CD4-positive, alpha-beta T cell (primary cell): ENCODE measurements around the gene BAG1. TPM values are rescaled to one million over a fixed set of nuclear protein-coding genes. Genes with fewer than 3 reads are reported as not detected.

ENCODE experiments used
- ATAC-seq: fragments of 200-7000 bp; cut with Tn5 transposase; one replicate; pipeline ENCODE4 v1.10.0; 2022; ENCODE audit warnings: mild to moderate bottlenecking; ENCODE audit not compliant: poor library complexity
- CTCF ChIA-PET: fragments of 350-600 bp; sonication (Branson Sonifier 250); formaldehyde crosslinking; loops from one replicate; lab custom pipeline; 2021; ENCODE audit warnings: antibody characterized with exemption, inconsistent platforms; lab: Charles Lee
- POLR2A ChIA-PET: fragments of 350-600 bp; sonication (Branson Sonifier 250); formaldehyde crosslinking; loops from one replicate; lab custom pipeline; 2021; ENCODE audit warnings: antibody characterized with exemption, inconsistent platforms; lab: Charles Lee
- DNase-seq, 14 experiments: peaks; one replicate each; pipeline ENCODE4 v3.0.0-alpha.2; 2013 to 2020; ENCODE audit warnings: mixed read lengths in 2 of 14
- H3K27ac ChIP-seq, 2 donors: one replicate each; pipeline versions ENCODE4 v1.5.1 to v1.7.0; 2013; ENCODE audit warnings: low read length in 2 of 2, low read depth in 1 of 2, mild to moderate bottlenecking in 1 of 2
- H3K27me3 ChIP-seq, 2 experiments: 1 replicate in 1 of 2; 2 replicates in 1 of 2; pipeline versions ENCODE4 v1.6.1 to v1.7.0; 2013; ENCODE audit warnings: low read length in 2 of 2, control low read depth in 1 of 2, mild to moderate bottlenecking in 1 of 2, moderate library complexity in 1 of 2; ENCODE audit not compliant: insufficient read depth in 2 of 2, control insufficient read depth in 1 of 2
- H3K36me3 ChIP-seq: one replicate; pipeline ENCODE4 v1.6.1; 2013; ENCODE audit warnings: low read length, control low read depth; ENCODE audit not compliant: insufficient read depth
- H3K4me1 ChIP-seq: one replicate; pipeline ENCODE4 v1.6.1; 2013; ENCODE audit warnings: low read length, control low read depth; ENCODE audit not compliant: insufficient read depth
- H3K4me3 ChIP-seq: one replicate; pipeline ENCODE4 v1.5.1; 2013; ENCODE audit warnings: mild to moderate bottlenecking, low read length, moderate library complexity
- H3K9me3 ChIP-seq, 2 experiments: 1 replicate in 1 of 2; 2 replicates in 1 of 2; pipeline versions ENCODE4 v1.6.1 to v1.7.0; 2013; ENCODE audit warnings: low read length in 2 of 2, mild to moderate bottlenecking in 2 of 2, control low read depth in 1 of 2, moderate library complexity in 1 of 2; ENCODE audit not compliant: control insufficient read depth in 1 of 2, insufficient read depth in 1 of 2
- H3K27ac Mint-ChIP-seq: one replicate; pipeline ENCODE4 v1.8.0; 2020; ENCODE audit warnings: mixed read lengths
- H3K27me3 Mint-ChIP-seq: one replicate; pipeline ENCODE4 v1.8.0; 2021; ENCODE audit warnings: mixed read lengths
- H3K36me3 Mint-ChIP-seq: one replicate; pipeline ENCODE4 v1.8.0; 2021; ENCODE audit warnings: low read depth, mixed read lengths
- H3K4me1 Mint-ChIP-seq: one replicate; pipeline ENCODE4 v1.8.0; 2021; ENCODE audit warnings: low read depth, mixed read lengths
- H3K4me3 Mint-ChIP-seq: one replicate; pipeline ENCODE4 v1.8.0; 2020; ENCODE audit warnings: mild to moderate bottlenecking, mixed read lengths
- H3K9me3 Mint-ChIP-seq: one replicate; pipeline ENCODE4 v1.8.0; 2020; ENCODE audit warnings: mixed read lengths
- intact Hi-C, 2 experiments: fragments of 100-400 bp; cut with DNase I in 1 of 2; cut with micrococcal nuclease in 1 of 2; formaldehyde crosslinking; loops; one replicate each; pipeline versions ENCODE4 v1.15.1 to v1.9.0; 2023 to 2025; cut with DNase I, micrococcal nuclease
- total RNA-seq, 174 experiments: library from RNA in 2 of 174; stranded (reverse) in 2 of 174; gene quantifications; one replicate each; pipeline ENCODE4 v1.2.3 and lab custom pipeline; 2021 to 2026
- TF ChIP-seq, protein P1 (sequence below): fragments of 200-600 bp; IDR thresholded peaks from one replicate; pipeline ENCODE4 v1.8.0; 2022; ENCODE audit warnings: antibody characterized with exemption, mild to moderate bottlenecking

Gene BAG1
- total RNA-seq, 2 experiments from 2014 or later = 58.0 to 61.4 TPM

- CTCF ChIA-PET = no interaction called here
- Histone ChIP-seq H3K36me3 (peaks cover 9% of the 10 kb centered on the region), H3K9me3 (no peaks in the 10 kb centered on the region), H3K4me3 (no peak overlapping the region), H3K27ac (no peak overlapping the region), H3K27me3 (no peaks in the 10 kb centered on the region), H3K4me1 (no peaks in the 10 kb centered on the region)
- ATAC-seq (no peak), DNase-seq (peak in 1 of 14 experiments; percentile 16)
- Mint-ChIP-seq H3K4me1 (no peaks in the 10 kb centered on the region), H3K27ac (no peak overlapping the region), H3K9me3 (no peaks in the 10 kb centered on the region), H3K36me3 (peaks cover 27% of the 10 kb centered on the region), H3K27me3 (no peaks in the 10 kb centered on the region), H3K4me3 (no peak overlapping the region)
- POLR2A ChIA-PET = no interaction called here
- TF ChIP-seq, protein P1, sequence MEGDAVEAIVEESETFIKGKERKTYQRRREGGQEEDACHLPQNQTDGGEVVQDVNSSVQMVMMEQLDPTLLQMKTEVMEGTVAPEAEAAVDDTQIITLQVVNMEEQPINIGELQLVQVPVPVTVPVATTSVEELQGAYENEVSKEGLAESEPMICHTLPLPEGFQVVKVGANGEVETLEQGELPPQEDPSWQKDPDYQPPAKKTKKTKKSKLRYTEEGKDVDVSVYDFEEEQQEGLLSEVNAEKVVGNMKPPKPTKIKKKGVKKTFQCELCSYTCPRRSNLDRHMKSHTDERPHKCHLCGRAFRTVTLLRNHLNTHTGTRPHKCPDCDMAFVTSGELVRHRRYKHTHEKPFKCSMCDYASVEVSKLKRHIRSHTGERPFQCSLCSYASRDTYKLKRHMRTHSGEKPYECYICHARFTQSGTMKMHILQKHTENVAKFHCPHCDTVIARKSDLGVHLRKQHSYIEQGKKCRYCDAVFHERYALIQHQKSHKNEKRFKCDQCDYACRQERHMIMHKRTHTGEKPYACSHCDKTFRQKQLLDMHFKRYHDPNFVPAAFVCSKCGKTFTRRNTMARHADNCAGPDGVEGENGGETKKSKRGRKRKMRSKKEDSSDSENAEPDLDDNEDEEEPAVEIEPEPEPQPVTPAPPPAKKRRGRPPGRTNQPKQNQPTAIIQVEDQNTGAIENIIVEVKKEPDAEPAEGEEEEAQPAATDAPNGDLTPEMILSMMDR = no peak
- intact Hi-C loops = no loop called here
Measured at GRCh38 chr9:33245341-33245740, 19.2 kb downstream of the BAG1 start.

DNA sequence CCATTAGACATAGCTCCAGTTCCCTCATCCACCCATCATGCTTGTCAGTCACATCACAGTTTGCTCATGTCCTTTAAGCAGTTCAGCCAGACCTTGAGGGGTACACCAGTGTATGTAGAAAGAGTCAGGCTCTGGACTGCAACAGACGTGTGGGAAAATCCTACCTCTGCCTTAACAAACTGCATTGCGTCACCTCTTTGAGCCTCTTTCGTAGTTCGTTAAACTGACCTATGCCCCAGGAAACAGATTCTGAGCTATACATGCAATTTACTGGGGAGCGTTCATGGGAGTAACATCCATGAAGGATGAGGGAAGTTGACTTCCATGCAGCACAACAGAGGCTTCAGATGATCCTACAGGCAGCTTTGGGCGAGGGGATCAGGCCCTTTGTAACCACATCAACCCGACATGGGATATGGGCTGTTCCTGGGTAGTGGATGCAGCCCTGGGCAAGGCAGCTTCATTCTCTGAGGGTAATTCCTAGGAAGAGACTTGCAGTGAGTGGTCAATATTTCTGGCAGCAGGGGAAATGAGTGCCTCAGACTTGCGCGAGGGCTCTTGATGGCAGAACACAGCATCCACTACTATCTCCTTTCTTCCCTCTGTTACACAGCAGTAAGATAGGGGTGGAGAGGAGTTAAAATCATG is 20.2 kb downstream of the BAG1 start:
- Histone ChIP-seq H3K27me3 (no peaks in the 10 kb centered on the region), H3K4me3 (no peak overlapping the region), H3K36me3 (no peaks in the 10 kb centered on the region), H3K9me3 (no peaks in the 10 kb centered on the region), H3K4me1 (peaks cover 3% of the 10 kb centered on the region), H3K27ac (no peak overlapping the region)
- Mint-ChIP-seq H3K27ac (no peak overlapping the region), H3K9me3 (no peaks in the 10 kb centered on the region), H3K36me3 (peaks cover 16% of the 10 kb centered on the region), H3K27me3 (no peaks in the 10 kb centered on the region), H3K4me1 (peaks cover 4% of the 10 kb centered on the region), H3K4me3 (no peak overlapping the region)
- ChIA-PET POLR2A (no interaction called here), CTCF (no interaction called here)
- TF ChIP-seq, protein P1 = no peak
- ATAC-seq (no peak), DNase-seq (no peak)
- intact Hi-C loops = no loop called here

- no peaks in the 10 kb centered on the region for H3K36me3 ChIP-seq
- Mint-ChIP-seq H3K27ac (no peak overlapping the region), H3K4me1 (peaks cover 4% of the 10 kb centered on the region), H3K36me3 (peaks cover 5% of the 10 kb centered on the region), H3K4me3 (no peak overlapping the region), H3K27me3 (no peaks in the 10 kb centered on the region), H3K9me3 (no peaks in the 10 kb centered on the region)
- ChIA-PET POLR2A (no interaction called here), CTCF (no interaction called here)
- ATAC-seq (no peak), DNase-seq (no peak)
- intact Hi-C loops = no loop called here
- H3K27ac ChIP-seq = no peak overlapping the region
- H3K4me3 ChIP-seq = no peak overlapping the region
- H3K4me1 ChIP-seq = peaks cover 3% of the 10 kb centered on the region
- TF ChIP-seq, protein P1 = no peak
- H3K9me3 ChIP-seq = no peaks in the 10 kb centered on the region
- no peaks in the 10 kb centered on the region for H3K27me3 ChIP-seq
Measured at GRCh38 chr9:33242609-33243134, 21.8 kb downstream of the BAG1 start.
